Measurements from ENCODE around the gene CLDN9.
"Not testable (repeated sequence)": the region's sequence is repeated elsewhere in the genome, so short reads cannot be mapped to it uniquely, and the experiment has no call there.

Gene CLDN9

GRCh38 chr16:3032624-3033023 lies 19.9 kb downstream of the CLDN9 start:
- DNase-seq (ENCODE audit: low spot score) = no peak

GRCh38 chr16:3035289-3035971 lies 22.7 kb downstream of the CLDN9 start:
- DNase-seq (ENCODE audit: low spot score) = no peak

GRCh38 chr16:3035972-3036725 lies 23.4 kb downstream of the CLDN9 start:
- DNase-seq (ENCODE audit: low spot score) = no peak

- DNase-seq (ENCODE audit: low spot score) = no peak
Measured at GRCh38 chr16:3036726-3037315, 24.1 kb downstream of the CLDN9 start, which contains the start of gene BICDL2. Gene BICDL2, minus strand, starts transcription at chr16:3036944. Its CDS starts 1,448 bp downstream, at chr16:3035496.

GRCh38 chr16:3038256-3038655 lies 25.5 kb downstream of the CLDN9 start:
- DNase-seq (ENCODE audit: low spot score) = no peak

GRCh38 chr16:3038896-3039295 lies 26.2 kb downstream of the CLDN9 start:
- DNase-seq (ENCODE audit: low spot score) = no peak

GRCh38 chr16:3042376-3042775 lies 29.7 kb downstream of the CLDN9 start:
- DNase-seq (ENCODE audit: low spot score) = no peak

- no peak for DNase-seq (ENCODE audit: low spot score)
Measured at GRCh38 chr16:3044708-3045107, 32.0 kb downstream of the CLDN9 start.

GRCh38 chr16:3045758-3046640 lies 33.3 kb downstream of the CLDN9 start, which contains the start of gene MMP25:
Gene MMP25, plus strand, starts transcription at chr16:3046561. Its CDS starts 357 bp downstream, at chr16:3046918.
- peak; percentile 74 for DNase-seq (ENCODE audit: low spot score)

GRCh38 chr16:3046641-3047386 lies 34.1 kb downstream of the CLDN9 start:
- DNase-seq (ENCODE audit: low spot score) = no peak

GRCh38 chr16:3047387-3047720 lies 34.6 kb downstream of the CLDN9 start:
- no peak for DNase-seq (ENCODE audit: low spot score)

- DNase-seq (ENCODE audit: low spot score) = no peak
Measured at GRCh38 chr16:3049921-3050481, 37.3 kb downstream of the CLDN9 start.

GRCh38 chr16:3050487-3050886 lies 37.8 kb downstream of the CLDN9 start:
- DNase-seq (ENCODE audit: low spot score) = no peak

- DNase-seq (ENCODE audit: low spot score) = no peak
Measured at GRCh38 chr16:3051009-3051408, 38.3 kb downstream of the CLDN9 start.

GRCh38 chr16:3051494-3051893 lies 38.8 kb downstream of the CLDN9 start:
- no peak for DNase-seq (ENCODE audit: low spot score)

- not testable (repeated sequence) for DNase-seq (ENCODE audit: low spot score)
Measured at GRCh38 chr16:3052571-3053329, 40.0 kb downstream of the CLDN9 start.

GRCh38 chr16:3053330-3053710 lies 40.6 kb downstream of the CLDN9 start:
- DNase-seq (ENCODE audit: low spot score) = not testable (repeated sequence)

- DNase-seq (ENCODE audit: low spot score) = no peak
Measured at GRCh38 chr16:3054965-3055733, 42.4 kb downstream of the CLDN9 start.

GRCh38 chr16:3055734-3056115 lies 43.0 kb downstream of the CLDN9 start:
- DNase-seq (ENCODE audit: low spot score) = not testable (repeated sequence)
